IMR-90 (cell line): ENCODE data around the gene SPEG. TPM values are rescaled to one million over a fixed set of nuclear protein-coding genes. Genes with fewer than 3 reads are reported as not detected.

Source experiments
- ATAC-seq: fragments of 200-7000 bp; cut with Tn5 transposase; 2 replicates; pipeline ENCODE4 v1.9.1; 2020; ENCODE audit warnings: low read depth, mild to moderate bottlenecking, moderate library complexity
- BruUV-seq: library from RNA; stranded (reverse); fragments of 400-500 nt; replicated peaks from 2 replicates; lab custom pipeline; 2021; lab: Mats Ljungman, UMichigan
- CTCF ChIA-PET: fragments of 300-600 bp; formaldehyde crosslinking; extraction: SDS; loops from one replicate; lab custom pipeline; 2021; ENCODE audit warnings: antibody characterized with exemption; lab: Yijun Ruan, JAX
- POLR2A ChIA-PET: fragments of 300-600 bp; sonication (Branson Sonifier 250); formaldehyde crosslinking; loops from one replicate; lab custom pipeline; 2022; ENCODE audit warnings: antibody characterized with exemption; ENCODE audit not compliant: unreplicated experiment; lab: Charles Lee
- DNase-seq: peaks from one replicate; pipeline ENCODE4 v3.0.0; 2013
- H2AFZ ChIP-seq: replicated peaks from 2 replicates; pipeline ENCODE3; 2013; ENCODE audit warnings: low read length, mild to moderate bottlenecking; ENCODE audit not compliant: poor library complexity
- H2AK5ac ChIP-seq: 2 replicates; pipeline ENCODE4 v1.6.1; 2013; ENCODE audit warnings: low read depth, low read length, inconsistent platforms
- H2AK9ac ChIP-seq: replicated peaks from 2 replicates; pipeline ENCODE3; 2013; ENCODE audit warnings: mild to moderate bottlenecking, low read depth, low read length, moderate library complexity; ENCODE audit not compliant: poor library complexity
- H2BK120ac ChIP-seq: 2 replicates; pipeline ENCODE4 v1.6.1; 2013; ENCODE audit warnings: low read depth, low read length, inconsistent platforms
- H2BK15ac ChIP-seq: 3 replicates; pipeline ENCODE4 v1.6.1; 2013; ENCODE audit warnings: low read depth, low read length, inconsistent platforms
- H2BK20ac ChIP-seq: 2 replicates; pipeline ENCODE4 v1.6.1; 2013; ENCODE audit warnings: low read depth, mild to moderate bottlenecking, inconsistent platforms, low read length, moderate library complexity
- H2BK5ac ChIP-seq: 2 replicates; pipeline ENCODE4 v1.6.1; 2013; ENCODE audit warnings: mild to moderate bottlenecking, low read depth, low read length, inconsistent platforms; ENCODE audit not compliant: poor library complexity, severe bottlenecking
- H3K14ac ChIP-seq: replicated peaks from 2 replicates; pipeline ENCODE4 v1.6.1; 2013; ENCODE audit warnings: low read depth, low read length, inconsistent platforms
- H3K18ac ChIP-seq: 2 replicates; pipeline ENCODE4 v1.6.1; 2013; ENCODE audit warnings: low read depth, low read length, control low read depth
- H3K23ac ChIP-seq: 2 replicates; pipeline ENCODE4 v1.6.1; 2013; ENCODE audit warnings: low read depth, low read length, inconsistent platforms
- H3K27ac ChIP-seq: 2 replicates; pipeline ENCODE4 v1.5.1; 2013; ENCODE audit warnings: mild to moderate bottlenecking, control low read depth, low read length; ENCODE audit not compliant: insufficient read depth
- H3K27me3 ChIP-seq: 2 replicates; pipeline ENCODE4 v1.6.1; 2013; ENCODE audit warnings: low read length; ENCODE audit not compliant: control insufficient read depth, insufficient read depth
- H3K36me3 ChIP-seq: 2 replicates; pipeline ENCODE4 v1.6.1; 2013; ENCODE audit warnings: low read length, mixed read lengths; ENCODE audit not compliant: control insufficient read depth, insufficient read depth
- H3K4ac ChIP-seq: 2 replicates; pipeline ENCODE4 v1.6.1; 2013; ENCODE audit warnings: low read depth, low read length, inconsistent platforms
- H3K4me1 ChIP-seq: 2 replicates; pipeline ENCODE4 v1.6.1; 2013; ENCODE audit warnings: low read length, mixed read lengths; ENCODE audit not compliant: control insufficient read depth, insufficient read depth
- H3K4me2 ChIP-seq: 2 replicates; pipeline ENCODE4 v1.6.1; 2013; ENCODE audit warnings: low read depth, mild to moderate bottlenecking, control low read depth, low read length, moderate library complexity
- H3K4me3 ChIP-seq: 2 replicates; pipeline ENCODE4 v1.5.1; 2013; ENCODE audit warnings: low read depth, mild to moderate bottlenecking, control low read depth, low read length, moderate library complexity; ENCODE audit not compliant: insufficient read depth
- H3K56ac ChIP-seq: 2 replicates; pipeline ENCODE4 v1.6.1; 2013; ENCODE audit warnings: low read length, inconsistent platforms; ENCODE audit not compliant: insufficient read depth; ENCODE audit errors: extremely low read depth
- H3K79me1 ChIP-seq, 2 experiments: 2 replicates each; pipeline ENCODE4 v1.6.1; 2013; ENCODE audit warnings: low read length in 2 of 2, inconsistent platforms in 1 of 2, low read depth in 1 of 2
- H3K9ac ChIP-seq: 2 replicates; pipeline ENCODE4 v1.6.1; 2013; ENCODE audit warnings: low read depth, low read length, control low read depth
- H3K9me1 ChIP-seq: 2 replicates; pipeline ENCODE4 v1.6.1; 2013; ENCODE audit warnings: low read length, inconsistent platforms; ENCODE audit not compliant: insufficient read depth
- H3K9me3 ChIP-seq: 2 replicates; pipeline ENCODE4 v1.6.1; 2013; ENCODE audit warnings: low read length; ENCODE audit not compliant: control insufficient read depth, insufficient read depth
- H4K20me1 ChIP-seq: 2 replicates; pipeline ENCODE4 v1.6.1; 2013; ENCODE audit warnings: low read length, inconsistent platforms; ENCODE audit not compliant: insufficient read depth
- H4K5ac ChIP-seq: 2 replicates; pipeline ENCODE4 v1.6.1; 2013; ENCODE audit warnings: mild to moderate bottlenecking, low read depth, low read length, control low read depth
- H4K8ac ChIP-seq, 2 experiments: 2 replicates each; pipeline ENCODE4 v1.6.1; 2013; ENCODE audit warnings: low read depth in 2 of 2, low read length in 2 of 2, control low read depth in 1 of 2, inconsistent platforms in 1 of 2
- H4K91ac ChIP-seq: 2 replicates; pipeline ENCODE4 v1.6.1; 2013; ENCODE audit warnings: low read depth, low read length, inconsistent platforms; ENCODE audit not compliant: insufficient read depth
- BHLHE40 ChIP-seq: fragments of 150-350 bp; IDR thresholded peaks from 2 replicates; pipeline ENCODE4 v1.6.1; 2016; ENCODE audit warnings: mild to moderate bottlenecking, low read depth, low read length
- MAZ ChIP-seq: IDR thresholded peaks from 2 replicates; pipeline ENCODE4 v1.6.1; 2012; ENCODE audit warnings: low read depth, mild to moderate bottlenecking, low read length, improper control_type of control experiment, moderate library complexity, borderline replicate concordance
- NFE2L2 ChIP-seq: fragments of 150-350 bp; IDR thresholded peaks from 2 replicates; pipeline ENCODE4 v1.6.1; 2016; ENCODE audit warnings: low read depth, mild to moderate bottlenecking, low read length
- RAD21 ChIP-seq: IDR thresholded peaks from 2 replicates; pipeline ENCODE4 v1.6.1; 2012; ENCODE audit warnings: low read length, improper control_type of control experiment
- USF2 ChIP-seq: fragments of 150-350 bp; IDR thresholded peaks from 2 replicates; pipeline ENCODE4 v1.6.1; 2017; ENCODE audit warnings: mild to moderate bottlenecking, antibody characterized with exemption, low read length, low read depth
- WGBS, 2 experiments: methylation state at CpG; one replicate each; pipeline versions ENCODE4 v1.1.5 to v1.1.7; 2013; ENCODE audit warnings: missing lambda C conversion rate in 2 of 2; ENCODE audit not compliant: insufficient read length in 1 of 2; ENCODE audit errors: extremely low coverage in 2 of 2; 5-methylcytosine and 5-hydroxymethylcytosine counted together
- dilution Hi-C: fragments of 300-500 bp; cut with HindIII; formaldehyde crosslinking; loops from one replicate; pipeline ENCODE4 v1.14.3; 2018; ENCODE audit warnings: low sequenced_read_pairs; ENCODE audit not compliant: unreplicated experiment
- in situ Hi-C: fragments of 300-500 bp; cut with MboI; formaldehyde crosslinking; loops from 3 replicates; pipeline ENCODE4 v1.14.3; 2019; ENCODE audit warnings: low sequenced_read_pairs, inconsistent platforms, mixed read lengths
- intact Hi-C: fragments of 100-400 bp; cut with micrococcal nuclease; formaldehyde crosslinking; loops from 2 replicates; pipeline ENCODE4 v1.10.0; 2022
- polyA plus RNA-seq, 3 experiments: library from polyadenylated mRNA; depleted of rRNA; stranded (reverse); fragments of >200 nt; gene quantifications; 2 replicates each; pipeline ENCODE4 v1.2.3, GENCODE V29; 2012; ENCODE audit warnings: low replicate concordance in 1 of 3
- total RNA-seq: library from RNA; depleted of rRNA; stranded (reverse); fragments of >200 nt; gene quantifications from 2 replicates; pipeline ENCODE4 v1.2.3, GENCODE V29; 2012

The SPEG gene
- total and polyA plus RNA-seq, 2 of the 4 experiments (the other 2 are of a cell fraction) = 6.8 to 81.6 TPM

DNA sequence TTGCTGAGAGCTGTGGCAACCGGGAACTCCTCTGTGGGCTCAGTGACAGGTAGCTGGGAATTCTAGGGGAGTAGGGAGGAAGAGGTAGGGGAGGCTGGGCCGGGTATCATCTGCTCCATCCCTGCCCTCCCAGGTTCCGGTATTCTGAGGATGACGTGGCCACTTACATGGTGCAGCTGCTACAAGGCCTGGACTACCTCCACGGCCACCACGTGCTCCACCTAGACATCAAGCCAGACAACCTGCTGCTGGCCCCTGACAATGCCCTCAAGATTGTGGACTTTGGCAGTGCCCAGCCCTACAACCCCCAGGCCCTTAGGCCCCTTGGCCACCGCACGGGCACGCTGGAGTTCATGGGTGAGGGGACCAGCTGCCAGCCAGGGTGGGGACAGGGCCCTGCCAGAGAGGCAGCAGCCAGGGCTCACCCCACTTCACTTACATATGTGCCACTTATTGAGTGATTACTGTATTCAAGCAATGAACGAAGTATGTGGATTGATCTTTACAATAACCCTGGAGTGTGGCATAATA lies 56.0 kb downstream of the SPEG start:
- no peak overlapping the region for H3K23ac ChIP-seq
- H4K5ac ChIP-seq = no peak overlapping the region
- no peaks in the 10 kb centered on the region for H3K9me1 ChIP-seq
- H4K8ac ChIP-seq = no peak overlapping the region
- H4K20me1 ChIP-seq = no peaks in the 10 kb centered on the region
- DNase-seq (no peak), ATAC-seq (no peak)
- no peak overlapping the region for H2AFZ ChIP-seq
- no peak for TF ChIP-seq RAD21
- no peak for TF ChIP-seq NFE2L2
- TF ChIP-seq MAZ = no peak
- TF ChIP-seq USF2 = no peak
- TF ChIP-seq BHLHE40 = no peak
- in situ Hi-C loops (no loop called here), intact Hi-C loops (no loop called here), dilution Hi-C loops (no loop called here)
- H3K79me1 ChIP-seq = no peaks in the 10 kb centered on the region
- H3K4me3 ChIP-seq = no peak overlapping the region
- H3K36me3 ChIP-seq = peaks cover 32% of the 10 kb centered on the region; the same call in 1 of the 2 replicates
- H3K9ac ChIP-seq = no peak overlapping the region
- H3K4me2 ChIP-seq = no peak overlapping the region
- no peak overlapping the region for H3K56ac ChIP-seq
- no peak overlapping the region for H2BK5ac ChIP-seq
- 97% methylated on average over 4 of the region's 10 CpGs; no CpG with 5 or more reads in 1 of the 2 experiments for WGBS, 2 experiments
- H3K4ac ChIP-seq = no peak overlapping the region
- H2BK20ac ChIP-seq = no peak overlapping the region
- no peak overlapping the region for H2AK9ac ChIP-seq
- H3K27ac ChIP-seq = no peak overlapping the region
- H2BK120ac ChIP-seq = no peak overlapping the region
- H3K18ac ChIP-seq = no peak overlapping the region
- H3K9me3 ChIP-seq = no peaks in the 10 kb centered on the region
- ChIA-PET POLR2A (no interaction called here), CTCF (interaction anchor here (1.5 kb wide), 1 partner anchor 31 kb away, joined by 5 read pairs; no protein-coding TSS in a partner anchor)
- H2BK15ac ChIP-seq = no peak overlapping the region
- H2AK5ac ChIP-seq = no peak overlapping the region
- H3K4me1 ChIP-seq = peaks cover 2% of the 10 kb centered on the region
- no peak overlapping the region for H3K14ac ChIP-seq
- H3K27me3 ChIP-seq = no peaks in the 10 kb centered on the region
- no TSS peak for BruUV-seq
- no peak overlapping the region for H4K91ac ChIP-seq
